ENCODE measurements around the gene CERS1. TPM values are rescaled to one million over a fixed set of nuclear protein-coding genes. Genes with fewer than 3 reads are reported as not detected.

CERS1 gene
- total RNA-seq, 3 donors from 2014 or later: 0.17 to 1.3 (median 0.39) TPM

GRCh38 chr19:18849838-18850400 is 46.0 kb downstream of the CERS1 start:
- Histone ChIP-seq H3K4me3 (no peak overlapping the region), H3K9me3 (no peaks in the 10 kb centered on the region), H3K4me1 (ENCODE audit: low read depth) (peaks cover 10% of the 10 kb centered on the region), H3K36me3 (ENCODE audit: low read depth) (peaks cover 12% of the 10 kb centered on the region)
- DNase-seq: no peak
- intact Hi-C loops (cut with DNase I, micrococcal nuclease): loop anchor here (5.0 to 10.0 kb wide), 4 partner anchors 255 to 405 kb away; no protein-coding TSS in a partner anchor
- no peak for TF ChIP-seq CTCF (IDR thresholded peaks at IDR 0.05)
- no peak for ATAC-seq

GRCh38 chr19:18848878-18849661 is 46.9 kb downstream of the CERS1 start:
- H3K9me3 ChIP-seq: no peaks in the 10 kb centered on the region
- no peak for TF ChIP-seq CTCF (IDR thresholded peaks at IDR 0.05)
- H3K4me3 ChIP-seq: no peak overlapping the region
- H3K4me1 ChIP-seq (ENCODE audit: low read depth): peaks cover 10% of the 10 kb centered on the region
- intact Hi-C loops (cut with DNase I, micrococcal nuclease): loop anchor here (5.0 to 10.0 kb wide), 2 partner anchors 254 to 257 kb away; no protein-coding TSS in a partner anchor
- ATAC-seq (peak; percentile 42), DNase-seq (peak in 2 of 3 donors; percentile 32 to 64)
- H3K36me3 ChIP-seq (ENCODE audit: low read depth): peaks cover 12% of the 10 kb centered on the region

- H3K9me3 ChIP-seq: no peaks in the 10 kb centered on the region
- TF ChIP-seq CTCF (IDR thresholded peaks at IDR 0.05): no peak
- no peak overlapping the region for H3K4me3 ChIP-seq
- ATAC-seq (no peak), DNase-seq (peak in 1 of 3 donors; percentile 59)
- H3K36me3 ChIP-seq (ENCODE audit: low read depth): peaks cover 7% of the 10 kb centered on the region
- peaks cover 10% of the 10 kb centered on the region for H3K4me1 ChIP-seq (ENCODE audit: low read depth)
- intact Hi-C loops (cut with DNase I, micrococcal nuclease): loop anchor here (5.0 to 10.0 kb wide), 2 partner anchors 253 to 256 kb away; no protein-coding TSS in a partner anchor
Observed at GRCh38 chr19:18847549-18848463, 48.2 kb downstream of the CERS1 start.

GRCh38 chr19:18846862-18847548 is 49.0 kb downstream of the CERS1 start:
- TF ChIP-seq CTCF (IDR thresholded peaks at IDR 0.05): peak; percentile 77
- no peaks in the 10 kb centered on the region for H3K9me3 ChIP-seq
- DNase-seq: peak; percentile 81 to 87 (median 82)
- peaks cover 10% of the 10 kb centered on the region for H3K4me1 ChIP-seq (ENCODE audit: low read depth)
- intact Hi-C loops (cut with DNase I, micrococcal nuclease): loop anchor here (5.0 to 10.0 kb wide), 2 partner anchors 252 to 255 kb away; no protein-coding TSS in a partner anchor
- peaks cover under 1% of the 10 kb centered on the region for H3K36me3 ChIP-seq (ENCODE audit: low read depth)
- H3K4me3 ChIP-seq: no peak overlapping the region
- peak; percentile 86 for ATAC-seq

- Histone ChIP-seq H3K4me1 (ENCODE audit: low read depth) (peaks cover 18% of the 10 kb centered on the region), H3K4me3 (no peak overlapping the region), H3K9me3 (no peaks in the 10 kb centered on the region), H3K36me3 (ENCODE audit: low read depth) (no peaks in the 10 kb centered on the region)
- no peak for DNase-seq
- intact Hi-C loops (cut with DNase I, micrococcal nuclease): loop anchor here (5.0 to 10.0 kb wide), 2 partner anchors 251 to 254 kb away; no protein-coding TSS in a partner anchor
- no peak for TF ChIP-seq CTCF (IDR thresholded peaks at IDR 0.05)
- ATAC-seq: peak; percentile 3
Observed at GRCh38 chr19:18845961-18846360, 50.0 kb downstream of the CERS1 start.
